NCI-H128 (cell line): Measurements from ENCODE around the gene BST1.
"Not testable (repeated sequence)": the region's sequence is repeated elsewhere in the genome, so short reads cannot be mapped to it uniquely, and the experiment has no call there.

Experiments
- DNase-seq: peaks from one replicate; lab custom pipeline; 2025; ENCODE audit not compliant: unreplicated experiment; lab: John Stamatoyannopoulos, UW

The BST1 gene

GRCh38 chr4:15706646-15707362 lies 3.9 kb downstream of the BST1 start:
- DNase-seq: no peak

- no peak for DNase-seq
Observed at GRCh38 chr4:15707363-15707715, 4.5 kb downstream of the BST1 start.

- DNase-seq: no peak
Observed at GRCh38 chr4:15711762-15712161, 8.9 kb downstream of the BST1 start.

- no peak for DNase-seq
Observed at GRCh38 chr4:15712214-15712613, 9.3 kb downstream of the BST1 start.

GRCh38 chr4:15714141-15714540 lies 11.3 kb downstream of the BST1 start:
- no peak for DNase-seq

- DNase-seq: no peak
Observed at GRCh38 chr4:15714646-15715435, 12.0 kb downstream of the BST1 start.

GRCh38 chr4:15716115-15716514 lies 13.2 kb downstream of the BST1 start:
- no peak for DNase-seq

GRCh38 chr4:15717086-15717485 lies 14.2 kb downstream of the BST1 start:
- no peak for DNase-seq

GRCh38 chr4:15717657-15718416 lies 15.0 kb downstream of the BST1 start:
- no peak for DNase-seq

GRCh38 chr4:15718465-15718864 lies 15.6 kb downstream of the BST1 start:
- DNase-seq: no peak

- no peak for DNase-seq
Observed at GRCh38 chr4:15718959-15719358, 16.1 kb downstream of the BST1 start.

- no peak for DNase-seq
Observed at GRCh38 chr4:15719506-15719905, 16.6 kb downstream of the BST1 start.

- no peak for DNase-seq
Observed at GRCh38 chr4:15720851-15721250, 18.0 kb downstream of the BST1 start.

GRCh38 chr4:15725608-15726007 lies 22.7 kb downstream of the BST1 start:
- DNase-seq: no peak

- DNase-seq: no peak
Observed at GRCh38 chr4:15729910-15730533, 27.2 kb downstream of the BST1 start.

GRCh38 chr4:15733061-15733460 lies 30.2 kb downstream of the BST1 start:
- DNase-seq: not testable (repeated sequence)

- DNase-seq: no peak
Observed at GRCh38 chr4:15735536-15735935, 32.7 kb downstream of the BST1 start.

- DNase-seq: no peak
Observed at GRCh38 chr4:15736514-15737050, 33.7 kb downstream of the BST1 start.

- no peak for DNase-seq
Observed at GRCh38 chr4:15737255-15737654, 34.4 kb downstream of the BST1 start.

GRCh38 chr4:15738877-15739276 lies 36.0 kb downstream of the BST1 start:
- no peak for DNase-seq

- DNase-seq: no peak
Observed at GRCh38 chr4:15740764-15741404, 38.0 kb downstream of the BST1 start.
